Nephron (organoid): ENCODE results near the gene WNT5B.
A peak's percentile ranks its signal among the peaks of the same experiment; 100 is the strongest.

ENCODE experiments used
- H3K27ac Mint-ChIP-seq, 3 experiments: 2 replicates each; pipeline ENCODE4 v1.8.0; 2020; ENCODE audit warnings: mixed read lengths in 3 of 3, mild to moderate bottlenecking in 2 of 3, moderate library complexity in 1 of 3
- H3K27me3 Mint-ChIP-seq: 2 replicates; pipeline ENCODE4 v1.8.0; 2021; ENCODE audit warnings: low read depth, mild to moderate bottlenecking, moderate library complexity, mixed read lengths
- H3K36me3 Mint-ChIP-seq: 2 replicates; pipeline ENCODE4 v1.8.0; 2020; ENCODE audit warnings: low read depth, mixed read lengths
- H3K4me1 Mint-ChIP-seq: 2 replicates; pipeline ENCODE4 v1.8.0; 2020; ENCODE audit warnings: mixed read lengths
- H3K4me3 Mint-ChIP-seq, 3 experiments: 2 replicates each; pipeline ENCODE4 v1.8.0; 2020; ENCODE audit warnings: mild to moderate bottlenecking in 3 of 3, mixed read lengths in 3 of 3, moderate library complexity in 2 of 3
- H3K9me3 Mint-ChIP-seq: 2 replicates; pipeline ENCODE4 v1.8.0; 2020; ENCODE audit warnings: mixed read lengths
- CTCF ChIP-seq, 3 experiments: fragments of 200-600 bp; sonication (generic); IDR thresholded peaks; one replicate each; pipeline ENCODE4 v1.5.0; 2021; ENCODE audit warnings: antibody characterized with exemption in 3 of 3; ENCODE audit not compliant: unreplicated experiment in 3 of 3

Gene WNT5B

GRCh38 chr12:1630133-1630826 lies 1.2 kb downstream of the WNT5B start:
- Mint-ChIP-seq H3K9me3 (no peaks in the 10 kb centered on the region), H3K27ac (peak overlapping the region in 2 of 3 experiments; percentile 44 to 45), H3K4me1 (peaks cover 45% of the 10 kb centered on the region), H3K4me3 (peak overlapping the region; percentile 72 to 86 (median 79)), H3K36me3 (peaks cover 8% of the 10 kb centered on the region), H3K27me3 (peaks cover 67% of the 10 kb centered on the region)
- TF ChIP-seq CTCF (IDR thresholded peaks at IDR 0.05; ENCODE audit: unreplicated experiment in 3 of 3) = peak in 1 of 3 experiments; percentile 9

GRCh38 chr12:1630827-1631591 lies 2.0 kb downstream of the WNT5B start:
- Mint-ChIP-seq H3K27me3 (peaks cover 67% of the 10 kb centered on the region), H3K9me3 (no peaks in the 10 kb centered on the region), H3K4me1 (peaks cover 42% of the 10 kb centered on the region), H3K4me3 (peak overlapping the region; percentile 72 to 79 (median 77)), H3K27ac (peak overlapping the region in 2 of 3 experiments; percentile 44 to 45), H3K36me3 (peaks cover 9% of the 10 kb centered on the region)
- no peak for TF ChIP-seq CTCF (IDR thresholded peaks at IDR 0.05; ENCODE audit: unreplicated experiment in 3 of 3)

GRCh38 chr12:1632702-1633101 lies 3.7 kb downstream of the WNT5B start:
- no peak for TF ChIP-seq CTCF (IDR thresholded peaks at IDR 0.05; ENCODE audit: unreplicated experiment in 3 of 3)
- Mint-ChIP-seq H3K4me1 (peaks cover 42% of the 10 kb centered on the region), H3K36me3 (peaks cover 11% of the 10 kb centered on the region), H3K4me3 (peak overlapping the region in 2 of 3 experiments; percentile 1 to 22), H3K27me3 (peaks cover 56% of the 10 kb centered on the region), H3K9me3 (no peaks in the 10 kb centered on the region), H3K27ac (no peak overlapping the region)

GRCh38 chr12:1633459-1633858 lies 4.4 kb downstream of the WNT5B start:
- no peaks in the 10 kb centered on the region for H3K9me3 Mint-ChIP-seq

GRCh38 chr12:1634149-1634548 lies 5.1 kb downstream of the WNT5B start:
- H3K4me3 Mint-ChIP-seq = no peak overlapping the region
- H3K27me3 Mint-ChIP-seq = peaks cover 45% of the 10 kb centered on the region
- H3K27ac Mint-ChIP-seq = no peak overlapping the region
- no peaks in the 10 kb centered on the region for H3K9me3 Mint-ChIP-seq
- peaks cover 33% of the 10 kb centered on the region for H3K4me1 Mint-ChIP-seq
- no peak for TF ChIP-seq CTCF (IDR thresholded peaks at IDR 0.05; ENCODE audit: unreplicated experiment in 3 of 3)
- peaks cover 20% of the 10 kb centered on the region for H3K36me3 Mint-ChIP-seq

More at GRCh38 chr12:1633459-1633858, 4.4 kb downstream of the WNT5B start:
- Mint-ChIP-seq H3K36me3 (peaks cover 14% of the 10 kb centered on the region), H3K4me1 (peaks cover 40% of the 10 kb centered on the region), H3K27me3 (peaks cover 52% of the 10 kb centered on the region), H3K27ac (no peak overlapping the region), H3K4me3 (no peak overlapping the region)
- TF ChIP-seq CTCF (IDR thresholded peaks at IDR 0.05; ENCODE audit: unreplicated experiment in 3 of 3) = no peak
